GM21381 (cell line): Measurements from ENCODE around the gene B4GALNT1.
"Not testable (repeated sequence)": the region's sequence is repeated elsewhere in the genome, so short reads cannot be mapped to it uniquely, and the experiment has no call there.

Source experiments
- ATAC-seq: cut with Tn5 transposase; IDR thresholded peaks from one replicate; pipeline ENCODE4 v1.9.1; 2021; ENCODE audit warnings: mild to moderate bottlenecking, moderate library complexity; ENCODE audit not compliant: unreplicated experiment

B4GALNT1 gene

DNA sequence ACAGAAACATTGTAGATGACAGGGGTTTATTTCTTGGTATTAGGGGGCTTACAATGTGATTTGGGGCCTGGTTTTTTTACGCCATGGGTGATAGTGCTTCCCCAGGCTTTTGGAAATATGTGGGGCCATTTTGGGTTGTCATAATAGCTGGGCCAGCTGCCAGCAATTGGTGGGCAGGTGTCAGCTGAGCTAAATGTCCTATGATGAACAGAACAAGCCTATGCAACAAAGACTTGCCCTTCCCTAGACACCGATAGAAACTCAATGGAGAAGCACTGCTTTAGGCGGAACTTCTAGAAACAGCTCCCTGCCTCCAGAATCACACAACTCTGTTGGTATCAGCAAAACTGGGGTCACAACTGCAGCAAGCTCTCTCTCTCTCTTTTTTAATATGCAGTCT is 5.1 kb upstream of the B4GALNT1 start:
- ATAC-seq = no peak

DNA sequence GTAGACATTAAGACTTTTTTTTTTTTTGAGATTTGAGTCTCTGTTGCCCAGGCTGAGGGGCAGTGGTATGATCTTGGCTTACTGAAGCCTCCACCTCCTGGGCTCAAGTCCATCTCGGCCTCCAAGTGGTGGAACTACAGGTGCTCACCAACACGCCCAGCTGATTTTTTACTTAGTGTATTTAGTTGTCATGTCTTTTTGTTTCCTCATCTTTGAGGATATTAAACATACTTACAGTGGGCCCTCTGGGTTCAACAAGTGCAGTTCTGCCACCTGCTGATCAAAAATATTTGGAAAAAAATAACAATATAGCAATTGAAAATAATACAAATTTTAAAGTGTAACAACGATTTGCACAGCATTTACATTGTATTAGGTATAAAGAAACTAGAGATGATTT is 4.4 kb upstream of the B4GALNT1 start:
- ATAC-seq = no peak

DNA sequence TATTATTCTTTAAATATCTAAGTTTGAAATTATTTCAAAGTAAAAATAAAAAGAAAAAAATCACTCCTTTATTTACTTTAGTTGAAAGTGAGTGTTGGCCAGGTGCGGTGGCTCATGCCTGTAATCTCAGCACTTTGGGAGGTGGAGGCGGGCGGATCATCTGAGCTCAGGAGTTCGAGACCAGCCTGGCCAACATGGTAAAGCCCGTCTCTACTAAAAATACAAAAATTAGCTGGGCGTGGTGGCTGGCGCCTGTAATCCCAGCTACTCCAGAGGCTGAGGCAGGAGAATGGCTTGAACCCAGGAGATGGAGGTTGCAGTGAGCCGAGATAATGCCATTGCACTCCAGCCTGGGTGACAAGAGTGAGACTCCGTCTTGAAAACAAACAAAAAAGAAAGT is 3.7 kb upstream of the B4GALNT1 start:
- not testable (repeated sequence) for ATAC-seq

DNA sequence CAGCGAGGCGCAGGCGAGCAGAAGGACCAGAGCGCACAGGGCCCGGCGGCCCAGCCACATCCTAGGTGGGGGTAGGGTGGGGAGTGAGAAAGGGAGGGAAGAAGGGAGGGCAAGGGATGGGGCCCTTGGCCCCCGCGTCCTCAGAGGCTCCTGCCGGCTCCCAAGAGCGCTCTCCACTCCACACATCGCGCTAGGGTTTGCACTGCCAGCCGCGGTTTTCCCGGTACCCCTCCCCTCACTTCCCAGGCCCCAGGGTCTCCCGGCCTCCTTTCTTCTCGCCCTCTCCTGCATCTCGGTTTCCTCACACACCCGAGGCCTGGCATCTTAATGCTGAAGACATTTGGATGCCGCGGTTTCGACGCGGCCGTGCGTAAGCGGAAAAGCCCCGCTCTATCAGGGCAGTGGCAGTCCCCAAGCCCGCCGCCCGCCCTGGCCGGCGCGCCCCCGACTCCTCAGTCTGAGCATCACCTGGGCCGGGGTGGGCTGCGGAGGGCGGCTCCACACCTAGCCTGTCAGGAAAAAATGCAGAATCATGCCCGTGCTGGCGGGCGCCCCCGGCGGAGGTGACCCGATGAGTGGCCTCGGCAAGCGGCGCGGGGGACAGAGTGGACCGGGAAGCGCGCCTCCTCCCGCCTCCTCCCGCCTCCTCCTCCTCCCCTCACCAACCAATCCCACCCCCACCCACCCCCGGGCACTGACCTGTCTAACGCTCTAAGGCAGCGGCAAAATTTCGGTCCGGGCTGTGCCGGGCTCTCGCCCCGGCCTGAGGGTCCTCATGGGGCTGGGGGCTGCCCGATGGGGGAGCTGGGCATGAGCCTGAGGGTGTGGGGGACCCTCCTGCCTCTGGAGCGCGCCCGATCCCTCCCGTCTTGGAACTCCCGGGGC is 686 bp downstream of the B4GALNT1 start:
- no peak for ATAC-seq

DNA sequence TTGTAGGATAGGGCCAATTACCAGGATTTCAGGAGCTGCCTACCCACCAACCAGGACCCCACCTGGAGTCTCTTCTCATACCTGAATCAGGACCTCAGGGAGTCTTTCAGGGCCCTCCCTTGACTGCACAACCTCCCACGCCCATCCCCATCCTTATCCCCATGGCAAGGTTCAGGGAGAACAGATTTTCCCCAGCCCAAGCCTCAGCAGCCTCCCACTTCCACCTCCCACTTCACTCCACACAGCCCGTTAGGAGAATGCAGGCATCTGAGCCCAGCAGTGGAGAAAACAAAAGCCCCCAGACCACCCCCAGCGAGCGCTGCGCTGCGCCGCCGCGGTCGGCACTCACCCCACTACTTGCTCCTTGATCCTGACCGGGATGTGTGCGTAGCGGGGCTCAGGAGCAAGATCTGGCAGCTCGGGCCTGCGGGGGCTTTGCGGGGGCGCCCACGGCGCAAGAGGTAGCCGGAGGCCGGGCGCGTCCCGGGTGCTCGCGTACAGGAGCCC is 1.4 kb downstream of the B4GALNT1 start:
- ATAC-seq = no peak

DNA sequence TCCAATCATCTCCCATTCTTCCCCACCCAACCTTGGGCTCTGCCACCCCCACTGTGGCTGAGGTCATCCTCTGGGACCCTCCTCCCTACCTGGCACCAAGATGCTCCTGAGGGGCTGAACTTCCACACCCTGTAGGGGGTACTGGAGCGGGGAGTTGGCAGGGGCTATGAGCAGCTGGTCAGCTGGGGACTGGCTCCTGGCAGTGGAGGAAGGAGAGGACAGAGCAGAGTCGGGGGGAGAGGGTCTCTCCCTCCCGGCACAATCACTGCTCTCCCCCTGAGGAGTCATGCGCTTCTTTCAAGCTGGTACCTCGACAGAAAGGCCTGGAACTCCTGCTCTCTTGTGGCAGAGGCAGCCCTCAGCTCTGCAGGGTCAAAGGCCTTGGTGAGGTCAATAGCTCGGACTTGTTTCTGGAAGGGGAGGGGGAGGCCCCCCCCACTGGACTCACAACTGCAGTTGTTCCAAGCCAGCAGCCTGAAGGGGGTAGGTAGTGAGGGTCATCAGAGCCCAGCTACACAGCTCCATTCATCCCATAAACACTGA is 2.0 kb downstream of the B4GALNT1 start:
- no peak for ATAC-seq

DNA sequence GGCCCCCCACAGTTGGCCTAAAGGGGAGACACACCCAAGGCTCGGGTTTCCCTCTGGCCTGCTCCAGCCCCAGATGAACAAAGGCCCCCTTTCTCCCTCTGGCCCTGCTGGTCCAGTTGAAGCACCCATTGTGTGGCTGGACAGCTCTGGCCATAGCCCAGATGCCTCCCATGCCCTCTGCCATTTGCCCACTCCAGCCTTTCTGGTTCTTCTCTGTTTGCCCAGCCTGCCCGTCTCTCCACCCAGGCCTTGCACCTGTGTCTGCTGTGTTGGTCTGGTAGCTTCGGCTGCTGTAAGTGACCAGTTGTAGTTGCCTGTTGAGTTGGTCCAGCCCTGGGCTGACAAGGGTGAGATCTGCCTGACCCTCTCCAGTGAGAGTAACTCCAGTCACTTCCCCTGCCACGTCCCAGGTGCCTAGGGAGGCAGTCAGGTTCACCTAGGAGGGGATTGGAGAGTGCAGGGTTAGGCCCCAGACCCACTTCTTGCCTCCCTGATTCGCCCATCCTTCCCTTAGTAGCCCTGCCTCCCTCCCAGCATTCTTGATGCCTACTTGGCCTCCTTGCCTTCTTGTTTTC is 3.0 kb downstream of the B4GALNT1 start:
- no peak for ATAC-seq

DNA sequence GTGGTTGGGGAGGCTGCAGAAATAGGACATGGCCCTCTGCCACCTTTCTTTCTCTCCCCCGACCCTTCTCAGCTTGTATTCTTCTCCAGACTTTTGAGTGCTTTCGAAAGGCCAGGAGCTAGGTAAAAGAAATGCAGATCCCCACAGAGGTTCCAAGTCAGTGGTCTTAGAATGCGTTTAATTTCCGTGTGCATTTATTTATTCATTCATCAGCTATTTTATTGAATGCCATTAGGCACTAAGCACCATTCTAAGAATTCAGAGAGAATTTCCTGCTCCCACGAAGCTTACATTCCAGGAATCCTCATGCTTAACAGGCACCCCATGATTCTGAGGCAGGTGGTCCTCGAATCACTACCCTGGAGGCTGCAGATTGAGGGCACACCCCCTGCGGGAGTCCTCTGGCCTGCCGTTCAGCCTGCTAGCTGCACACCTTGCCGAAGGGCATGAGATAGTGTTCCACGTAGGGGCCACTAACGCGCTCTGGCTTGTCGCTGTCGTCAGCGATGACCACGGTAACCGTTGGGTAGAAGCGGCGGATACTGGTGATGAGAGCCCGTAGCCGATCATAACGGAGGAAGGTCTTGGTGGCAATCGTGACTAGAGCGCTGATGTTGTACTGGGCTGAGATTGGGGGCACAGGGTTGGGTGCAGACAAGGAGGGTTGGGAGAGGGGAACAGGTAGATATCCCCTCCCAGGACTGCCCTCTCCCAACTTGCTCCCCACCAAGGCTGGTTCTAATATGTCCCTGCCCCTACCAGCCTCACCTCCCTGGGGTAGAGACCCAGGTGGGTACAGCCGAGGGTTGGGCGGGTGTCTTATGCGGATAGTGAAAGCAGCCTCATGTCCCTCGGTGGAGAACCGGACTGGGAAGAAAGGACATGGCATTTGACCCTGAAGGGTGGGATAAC is 4.5 kb downstream of the B4GALNT1 start:
- ATAC-seq = no peak

DNA sequence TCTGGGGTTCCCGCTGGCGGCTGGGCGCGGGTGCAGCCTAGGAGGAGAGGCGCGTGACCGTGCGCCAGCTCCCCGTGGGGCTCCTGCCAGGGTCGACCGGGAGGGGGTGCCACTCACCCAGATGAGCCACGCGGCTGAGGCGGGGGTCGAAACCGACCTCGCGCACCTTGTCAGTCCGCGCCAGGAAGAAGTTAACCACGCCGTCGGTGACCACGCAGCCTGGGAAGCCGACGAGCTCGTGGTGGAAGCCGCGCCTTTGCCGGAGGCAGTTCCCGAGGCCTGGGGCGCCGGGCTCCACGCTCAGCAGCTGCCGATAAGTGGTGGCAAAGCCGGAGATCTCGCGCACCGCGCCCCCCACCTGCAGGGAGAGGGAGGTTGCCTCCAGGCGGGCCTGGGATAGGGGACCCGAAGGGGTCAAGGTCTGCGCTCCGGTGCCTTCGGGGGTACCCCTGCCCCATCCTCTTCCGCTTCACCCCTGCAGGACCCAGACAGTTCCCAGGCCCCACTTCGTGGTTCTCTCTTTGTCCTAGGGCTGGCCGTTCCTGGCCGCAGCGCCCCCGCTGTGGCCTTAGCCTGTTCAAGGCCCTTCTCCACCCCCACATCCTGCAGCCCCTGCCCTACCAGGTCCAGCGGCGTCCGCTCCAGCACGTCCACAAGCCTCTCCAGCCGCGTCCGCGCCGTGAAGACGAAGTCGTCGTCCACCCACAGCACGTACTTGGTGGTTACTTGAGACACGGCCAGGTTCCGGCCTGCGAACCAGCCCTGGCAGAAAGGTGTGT is 5.3 kb downstream of the B4GALNT1 start:
- no peak for ATAC-seq

DNA sequence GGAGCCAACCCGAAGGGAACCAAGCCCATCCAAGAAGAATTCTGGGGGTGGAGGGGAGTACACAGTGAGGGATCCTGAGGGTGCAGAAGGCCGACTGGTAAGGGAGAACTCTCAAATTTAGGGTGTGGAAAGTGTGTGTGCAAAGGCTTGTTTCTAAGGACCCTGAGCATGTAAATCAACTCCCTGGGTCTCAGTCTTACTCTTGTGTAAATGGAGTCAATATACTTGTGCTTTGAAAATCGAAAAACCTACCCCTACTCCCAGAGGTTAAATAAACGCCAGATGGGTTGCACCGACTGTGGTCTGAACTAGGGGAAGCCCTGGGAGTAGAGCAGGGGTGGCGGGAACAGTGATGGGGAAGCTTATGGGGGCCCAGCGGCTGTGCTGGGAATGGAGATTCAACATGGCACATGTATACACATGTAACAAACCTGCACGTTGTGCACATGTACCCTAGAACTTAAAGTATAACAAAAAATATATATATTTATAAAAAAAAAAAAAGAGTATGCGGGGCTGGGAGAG is 6.0 kb downstream of the B4GALNT1 start:
- ATAC-seq = no peak

DNA sequence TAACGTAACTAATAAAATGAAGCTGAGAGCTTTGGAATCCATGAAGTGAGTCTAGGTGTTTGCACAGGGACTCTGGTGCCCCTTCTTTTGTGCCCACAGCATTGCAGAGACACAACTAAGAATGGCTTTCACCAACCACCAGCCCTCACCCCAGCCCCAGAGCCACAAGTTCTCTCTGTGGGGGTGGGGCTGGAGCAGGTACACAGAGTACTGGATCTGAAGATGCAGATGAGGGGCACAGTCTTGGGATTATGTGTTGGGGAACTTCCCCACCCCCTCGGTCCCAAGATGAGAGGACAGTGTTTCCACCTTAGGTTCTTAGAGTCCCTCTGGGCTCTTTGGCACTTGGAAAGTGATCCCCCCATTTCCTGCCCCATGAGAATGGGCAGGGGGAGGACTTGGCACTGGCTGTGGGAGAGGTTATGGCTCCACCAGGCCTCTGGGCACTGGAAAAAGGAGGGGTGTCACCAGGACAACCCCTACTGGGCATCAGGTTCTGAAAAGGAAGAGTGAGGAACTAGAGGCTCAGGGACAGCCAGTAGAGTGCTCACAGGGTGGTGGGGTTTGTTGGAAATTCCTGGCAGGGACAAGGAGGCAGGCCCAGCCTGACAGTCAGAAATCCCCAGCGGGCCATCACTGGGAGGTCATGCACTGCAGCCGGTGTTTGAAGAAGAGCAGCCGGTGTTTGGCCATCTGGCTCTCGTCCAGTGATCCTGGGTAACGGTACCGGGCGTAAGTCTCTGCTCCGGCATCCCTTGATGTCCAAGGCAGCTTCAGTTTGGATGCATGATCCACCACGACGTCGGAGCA is 6.7 kb downstream of the B4GALNT1 start:
- ATAC-seq = no peak

DNA sequence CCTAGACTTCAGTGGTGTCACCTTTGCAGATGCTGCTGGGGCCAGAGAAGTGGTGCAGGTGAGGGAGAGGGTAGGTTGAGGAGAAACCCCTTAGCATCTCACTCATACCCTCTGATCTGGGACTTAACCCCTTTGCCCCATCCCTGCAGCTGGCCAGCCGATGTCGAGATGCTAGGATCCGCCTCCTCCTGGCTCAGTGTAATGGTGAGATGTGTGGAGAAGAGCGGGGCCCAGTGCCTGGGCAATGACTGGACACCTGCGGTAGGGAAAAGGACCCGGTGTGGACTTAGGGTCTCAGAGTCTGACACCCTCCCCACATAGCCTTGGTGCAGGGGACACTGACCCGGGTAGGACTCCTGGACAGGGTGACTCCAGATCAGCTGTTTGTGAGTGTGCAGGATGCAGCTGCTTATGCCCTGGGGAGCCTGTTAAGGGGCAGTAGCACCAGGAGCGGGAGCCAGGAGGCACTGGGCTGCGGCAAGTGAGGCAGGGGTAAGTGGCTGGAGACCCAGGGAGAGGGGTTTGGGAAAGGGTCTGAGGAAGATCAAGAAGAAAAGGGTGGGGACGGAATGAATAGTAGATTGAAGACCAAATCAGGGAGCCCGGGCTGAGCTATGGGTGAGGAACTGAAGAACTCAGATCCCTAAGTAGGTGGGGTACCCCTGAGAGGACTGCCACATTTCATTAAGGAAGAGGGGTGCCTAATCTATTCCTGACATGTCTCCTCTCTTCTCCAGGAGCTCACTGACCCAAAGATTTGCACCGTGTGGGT is 7.6 kb downstream of the B4GALNT1 start:
- no peak for ATAC-seq

DNA sequence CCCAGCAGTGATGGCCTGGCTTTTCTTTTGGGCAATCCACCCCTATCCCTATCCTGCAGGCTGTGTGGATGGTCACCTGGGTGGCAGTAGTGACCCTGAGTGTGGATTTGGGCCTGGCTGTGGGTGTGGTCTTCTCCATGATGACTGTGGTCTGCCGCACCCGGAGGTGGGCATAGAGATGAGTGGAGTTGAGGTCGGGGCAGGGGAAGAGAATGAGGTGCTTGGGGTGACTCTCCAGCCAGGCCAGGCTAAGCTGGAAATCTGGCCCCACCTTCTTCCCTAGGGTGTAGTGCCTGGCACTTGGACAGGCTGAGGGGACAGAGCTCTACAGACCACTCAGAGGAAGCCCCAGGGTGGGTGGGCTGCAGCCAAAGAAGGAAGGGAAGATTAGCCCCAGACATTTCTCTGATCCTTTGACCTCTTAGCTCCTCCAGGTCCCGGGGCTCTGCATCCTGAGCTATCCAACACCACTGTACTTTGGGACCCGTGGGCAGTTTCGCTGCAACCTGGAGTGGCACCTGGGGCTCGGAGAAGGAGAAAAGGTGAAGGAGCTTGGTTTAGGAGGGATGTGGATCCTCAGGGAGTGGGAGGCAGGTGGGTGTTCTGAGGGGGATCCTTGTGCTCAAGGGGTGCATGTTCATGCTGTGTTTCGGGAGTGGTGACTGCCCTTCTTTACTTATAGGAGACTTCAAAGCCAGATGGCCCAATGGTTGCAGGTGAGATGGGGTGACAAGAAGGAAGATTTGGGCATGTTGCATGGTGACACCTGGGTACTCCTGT is 8.4 kb downstream of the B4GALNT1 start:
- no peak for ATAC-seq

DNA sequence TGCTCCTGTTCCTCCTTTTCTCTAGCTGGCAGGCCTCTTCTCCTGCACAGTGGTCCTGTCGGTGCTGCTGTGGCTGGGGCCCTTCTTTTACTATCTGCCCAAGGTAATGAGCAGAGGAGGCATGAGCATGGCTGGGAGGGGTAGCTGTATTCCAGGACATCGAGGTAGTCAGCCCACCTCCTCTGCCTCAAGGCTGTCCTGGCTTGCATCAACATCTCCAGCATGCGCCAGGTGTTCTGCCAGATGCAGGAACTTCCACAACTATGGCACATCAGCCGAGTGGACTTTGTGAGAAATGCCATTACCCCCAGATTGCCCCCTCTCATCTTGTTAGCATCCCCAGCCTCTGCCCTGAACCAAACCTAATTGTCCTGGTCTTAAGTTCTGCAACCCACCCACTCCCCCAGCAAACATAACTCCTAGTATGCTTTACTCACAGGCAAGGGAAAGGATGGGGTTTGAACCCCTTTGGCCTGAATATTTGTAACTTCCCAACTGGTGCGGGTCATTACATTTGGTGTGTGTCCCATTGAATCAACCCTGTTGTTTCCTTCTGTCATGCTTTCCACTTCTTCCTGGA is 9.1 kb downstream of the B4GALNT1 start:
- no peak for ATAC-seq

DNA sequence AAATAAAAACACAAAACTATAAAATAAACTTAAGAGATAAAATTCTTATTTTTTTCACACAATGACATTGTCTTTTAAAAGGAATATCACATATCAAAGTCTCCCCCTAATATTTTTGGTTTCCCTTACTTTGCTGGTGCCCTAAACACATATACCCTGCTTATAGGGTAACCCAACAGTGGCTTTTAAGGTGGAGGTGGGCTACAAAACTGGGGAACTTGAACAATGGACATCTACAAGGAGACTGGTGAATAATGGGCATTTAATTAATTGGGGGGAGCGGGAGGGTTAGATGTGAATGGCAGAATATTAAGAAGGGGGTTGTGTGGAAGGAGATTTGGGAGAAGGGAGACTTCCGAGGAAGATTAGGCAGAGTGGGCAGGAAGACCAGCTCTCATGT is 9.6 kb downstream of the B4GALNT1 start:
- ATAC-seq = no peak

DNA sequence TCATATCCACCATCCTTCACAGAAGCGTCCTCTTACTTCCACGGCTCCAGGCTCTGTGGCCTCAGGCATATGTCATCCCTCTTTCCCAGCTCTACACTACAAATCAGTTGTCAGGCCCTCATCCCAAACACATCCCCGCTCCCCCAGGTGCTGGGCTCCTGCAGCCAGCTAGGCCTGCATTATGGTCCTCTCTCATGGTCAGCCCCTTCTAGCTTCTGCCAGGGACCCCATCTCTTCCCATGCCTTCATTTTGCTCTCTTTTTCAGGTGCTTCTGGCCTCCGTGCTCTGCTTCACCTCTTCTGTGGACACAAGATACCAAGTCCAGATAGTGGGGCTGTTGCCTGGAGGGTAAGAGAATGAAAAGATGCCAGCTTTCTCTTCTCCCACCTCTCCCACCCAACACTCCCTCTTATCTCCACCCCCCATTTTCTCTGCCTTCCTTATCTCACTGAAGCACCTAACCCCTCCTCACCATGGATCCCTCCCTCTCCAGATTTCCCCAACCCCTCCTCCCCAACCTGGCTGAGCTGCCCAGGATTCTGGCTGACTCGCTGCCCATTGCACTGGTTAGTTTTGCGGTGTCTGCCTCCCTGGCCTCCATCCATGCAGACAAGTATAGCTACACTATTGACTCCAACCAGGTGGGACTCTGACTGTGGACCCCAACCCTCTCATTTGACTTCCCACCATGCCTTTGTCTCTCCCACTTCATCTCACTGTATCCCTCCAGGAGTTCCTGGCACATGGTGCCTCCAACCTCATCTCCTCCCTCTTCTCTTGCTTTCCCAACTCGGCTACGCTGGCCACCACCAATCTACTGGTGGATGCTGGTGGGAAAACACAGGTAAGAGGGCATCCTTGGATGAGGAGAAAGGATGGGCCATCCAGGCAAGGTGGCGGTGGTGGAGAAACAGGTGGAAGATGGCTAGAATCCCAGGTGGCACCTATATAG is 10.4 kb downstream of the B4GALNT1 start:
- no peak for ATAC-seq
